Pons (tissue), 1 donor: Measurements from ENCODE around the gene SLC2A9.
A peak's percentile ranks its signal among the peaks of the same experiment; 100 is the strongest.

Experiments
- DNase-seq: peaks from one replicate; pipeline ENCODE4 v3.0.0-alpha.2; 2016; ENCODE audit warnings: low spot score

Gene SLC2A9

GRCh38 chr4:10045481-10045880 lies 24.2 kb upstream of the SLC2A9 start:
- DNase-seq: no peak

GRCh38 chr4:10041036-10041435 lies 19.7 kb upstream of the SLC2A9 start:
- no peak for DNase-seq

- no peak for DNase-seq
Observed at GRCh38 chr4:10040049-10040892, 19.0 kb upstream of the SLC2A9 start.

GRCh38 chr4:10036807-10037342 lies 15.6 kb upstream of the SLC2A9 start:
- DNase-seq: no peak

GRCh38 chr4:10035130-10035529 lies 13.8 kb upstream of the SLC2A9 start:
- DNase-seq: no peak

- DNase-seq: no peak
Observed at GRCh38 chr4:10034612-10035104, 13.4 kb upstream of the SLC2A9 start.

- no peak for DNase-seq
Observed at GRCh38 chr4:10034136-10034535, 12.8 kb upstream of the SLC2A9 start.

GRCh38 chr4:10033191-10033881 lies 12.0 kb upstream of the SLC2A9 start:
- no peak for DNase-seq

GRCh38 chr4:10032625-10033024 lies 11.3 kb upstream of the SLC2A9 start:
- DNase-seq: no peak

- no peak for DNase-seq
Observed at GRCh38 chr4:10031668-10032590, 10.6 kb upstream of the SLC2A9 start.

GRCh38 chr4:10030972-10031667 lies 9.8 kb upstream of the SLC2A9 start:
- DNase-seq: peak; percentile 92

- no peak for DNase-seq
Observed at GRCh38 chr4:10029403-10029802, 8.1 kb upstream of the SLC2A9 start.

GRCh38 chr4:10028910-10029309 lies 7.6 kb upstream of the SLC2A9 start:
- DNase-seq: no peak

- no peak for DNase-seq
Observed at GRCh38 chr4:10026485-10026884, 5.2 kb upstream of the SLC2A9 start.

GRCh38 chr4:10025230-10025806 lies 4.0 kb upstream of the SLC2A9 start:
- no peak for DNase-seq

GRCh38 chr4:10024303-10024702 lies 3.0 kb upstream of the SLC2A9 start:
- DNase-seq: peak; percentile 76

GRCh38 chr4:10023806-10024205 lies 2.5 kb upstream of the SLC2A9 start:
- no peak for DNase-seq

GRCh38 chr4:10023050-10023419 lies 1.7 kb upstream of the SLC2A9 start:
- DNase-seq: no peak

- no peak for DNase-seq
Observed at GRCh38 chr4:10022346-10023049, 1.2 kb upstream of the SLC2A9 start.

GRCh38 chr4:10021653-10022023 lies 341 bp upstream of the SLC2A9 start:
- DNase-seq: no peak
